ENCODE data around the gene CDC23.

Gene CDC23

DNA sequence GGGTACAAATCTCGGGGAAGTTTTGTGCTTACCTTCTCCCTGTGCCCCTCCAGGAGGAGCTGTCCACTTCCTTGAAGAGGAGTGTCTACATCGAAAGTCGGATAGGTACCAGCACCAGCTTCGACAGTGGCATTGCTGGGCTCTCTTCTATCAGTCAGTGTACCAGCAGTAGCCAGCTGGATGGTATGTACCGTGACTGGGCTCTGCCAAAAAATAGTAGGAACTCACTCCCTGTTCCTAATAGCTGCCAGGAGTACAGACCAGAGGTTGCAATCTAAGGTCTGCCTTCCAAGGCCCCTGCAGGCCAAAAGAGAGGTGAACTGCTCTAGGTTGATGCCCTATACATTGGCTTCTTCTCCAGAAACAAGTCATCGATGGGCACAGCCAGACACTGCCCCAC is 30.3 kb downstream of the CDC23 start:
- no peak overlapping the region for H3K14ac ChIP-seq (ENCODE audit: low read length)
- no peak overlapping the region for H3K18ac ChIP-seq (ENCODE audit: low read length)
- no peak overlapping the region for H2AK5ac ChIP-seq (ENCODE audit: low read depth, low read length)
- no peak overlapping the region for H3K4ac ChIP-seq (ENCODE audit: low read length)
- no peak for DNase-seq (ENCODE audit: low spot score)
- no peaks in the 10 kb centered on the region for H3K9me3 ChIP-seq (replicated peaks in 1 of 2; ENCODE audit: control insufficient read depth in 2 of 2, insufficient read depth in 1 of 2, low read depth in 1 of 2, low read length in 2 of 2)
- peaks cover 52 to 71% of the 10 kb centered on the region in 2 donors for H3K36me3 ChIP-seq (replicated peaks in 1 of 2; ENCODE audit: control insufficient read depth in 2 of 2, insufficient read depth in 2 of 2, low read length in 2 of 2)
- H2AFZ ChIP-seq (ENCODE audit: low read length) = no peak overlapping the region
- no peak overlapping the region for H4K91ac ChIP-seq (ENCODE audit: low read depth, low read length, poor library complexity)
- H3K23ac ChIP-seq (ENCODE audit: low read depth, low read length, poor library complexity) = no peak overlapping the region
- H2BK5ac ChIP-seq (ENCODE audit: low read length) = no peak overlapping the region
- H3K9ac ChIP-seq (ENCODE audit: low read depth, low read length, poor library complexity) = no peak overlapping the region
- H2BK12ac ChIP-seq (ENCODE audit: low read length) = no peak overlapping the region
- WGBS, 2 donors (ENCODE audit: extremely low coverage in 2 of 2, insufficient read length in 2 of 2, insufficient replicate concordance in 1 of 2) = no CpG with 5 or more reads among the region's 6 CpGs
- no peak overlapping the region for H4K8ac ChIP-seq (ENCODE audit: low read depth, low read length)
- no peak overlapping the region for H2BK15ac ChIP-seq (ENCODE audit: low read length)
- no peaks in the 10 kb centered on the region for H3K4me1 ChIP-seq (ENCODE audit: control insufficient read depth in 2 of 2, insufficient read depth in 1 of 2, low read depth in 1 of 2, low read length in 2 of 2)
- H3K4me3 ChIP-seq (ENCODE audit: low read length in 2 of 2) = no peak overlapping the region
- H3K27me3 ChIP-seq (ENCODE audit: control insufficient read depth in 3 of 3, insufficient read depth in 3 of 3, low read depth in 1 of 3, low read length in 3 of 3) = no peaks in the 10 kb centered on the region
- H3K4me2 ChIP-seq (ENCODE audit: insufficient read depth, low read length, poor library complexity, severe bottlenecking) = no peak overlapping the region
- H3K27ac ChIP-seq (replicated peaks; ENCODE audit: low read length) = no peak overlapping the region
- H3K79me1 ChIP-seq (ENCODE audit: low read depth, low read length) = peaks cover 2% of the 10 kb centered on the region
- H2BK120ac ChIP-seq (ENCODE audit: low read depth, low read length) = no peak overlapping the region

DNA sequence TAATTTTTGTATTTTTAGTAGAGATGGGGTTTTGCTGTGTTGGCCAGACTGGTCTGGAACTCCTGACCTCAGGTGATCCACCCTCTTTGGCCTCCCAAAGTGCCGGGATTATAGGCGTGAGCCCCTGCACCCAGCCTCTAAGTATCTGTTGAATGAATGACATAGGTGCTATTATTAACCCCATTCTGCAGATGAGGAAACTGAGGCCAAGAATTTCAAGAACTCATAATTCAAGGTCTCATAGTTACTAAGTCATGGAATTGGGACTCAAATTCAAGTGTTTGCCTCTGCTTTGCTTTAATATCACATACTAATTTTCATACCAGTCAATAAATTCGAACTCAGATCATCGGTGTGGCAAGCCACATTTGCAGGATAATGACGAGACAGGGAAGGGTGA is 32.3 kb downstream of the CDC23 start:
- Histone ChIP-seq H4K91ac (ENCODE audit: low read depth, low read length, poor library complexity) (no peak overlapping the region), H3K9ac (ENCODE audit: low read depth, low read length, poor library complexity) (no peak overlapping the region), H2AK5ac (ENCODE audit: low read depth, low read length) (no peak overlapping the region), H2BK15ac (ENCODE audit: low read length) (no peak overlapping the region), H3K14ac (ENCODE audit: low read length) (no peak overlapping the region), H3K9me3 (replicated peaks in 1 of 2; ENCODE audit: control insufficient read depth in 2 of 2, insufficient read depth in 1 of 2, low read depth in 1 of 2, low read length in 2 of 2) (no peaks in the 10 kb centered on the region), H2AFZ (ENCODE audit: low read length) (no peak overlapping the region), H3K4me1 (ENCODE audit: control insufficient read depth in 2 of 2, insufficient read depth in 1 of 2, low read depth in 1 of 2, low read length in 2 of 2) (peaks cover 0 to 2% of the 10 kb centered on the region in 2 donors), H2BK120ac (ENCODE audit: low read depth, low read length) (no peak overlapping the region), H2BK5ac (ENCODE audit: low read length) (no peak overlapping the region), H3K4me3 (ENCODE audit: low read length in 2 of 2) (no peak overlapping the region), H3K79me1 (ENCODE audit: low read depth, low read length) (peaks cover 2% of the 10 kb centered on the region), H3K23ac (ENCODE audit: low read depth, low read length, poor library complexity) (no peak overlapping the region), H3K27ac (replicated peaks; ENCODE audit: low read length) (no peak overlapping the region), H3K18ac (ENCODE audit: low read length) (no peak overlapping the region), H3K4me2 (ENCODE audit: insufficient read depth, low read length, poor library complexity, severe bottlenecking) (no peak overlapping the region), H3K27me3 (ENCODE audit: control insufficient read depth in 3 of 3, insufficient read depth in 3 of 3, low read depth in 1 of 3, low read length in 3 of 3) (no peaks in the 10 kb centered on the region), H4K8ac (ENCODE audit: low read depth, low read length) (no peak overlapping the region), H3K4ac (ENCODE audit: low read length) (no peak overlapping the region), H2BK12ac (ENCODE audit: low read length) (no peak overlapping the region), H3K36me3 (replicated peaks in 1 of 2; ENCODE audit: control insufficient read depth in 2 of 2, insufficient read depth in 2 of 2, low read length in 2 of 2) (peaks cover 42 to 66% of the 10 kb centered on the region in 2 donors)
- no peak for DNase-seq (ENCODE audit: low spot score)
- no CpG with 5 or more reads among the region's 5 CpGs for WGBS, 2 donors (ENCODE audit: extremely low coverage in 2 of 2, insufficient read length in 2 of 2, insufficient replicate concordance in 1 of 2)

DNA sequence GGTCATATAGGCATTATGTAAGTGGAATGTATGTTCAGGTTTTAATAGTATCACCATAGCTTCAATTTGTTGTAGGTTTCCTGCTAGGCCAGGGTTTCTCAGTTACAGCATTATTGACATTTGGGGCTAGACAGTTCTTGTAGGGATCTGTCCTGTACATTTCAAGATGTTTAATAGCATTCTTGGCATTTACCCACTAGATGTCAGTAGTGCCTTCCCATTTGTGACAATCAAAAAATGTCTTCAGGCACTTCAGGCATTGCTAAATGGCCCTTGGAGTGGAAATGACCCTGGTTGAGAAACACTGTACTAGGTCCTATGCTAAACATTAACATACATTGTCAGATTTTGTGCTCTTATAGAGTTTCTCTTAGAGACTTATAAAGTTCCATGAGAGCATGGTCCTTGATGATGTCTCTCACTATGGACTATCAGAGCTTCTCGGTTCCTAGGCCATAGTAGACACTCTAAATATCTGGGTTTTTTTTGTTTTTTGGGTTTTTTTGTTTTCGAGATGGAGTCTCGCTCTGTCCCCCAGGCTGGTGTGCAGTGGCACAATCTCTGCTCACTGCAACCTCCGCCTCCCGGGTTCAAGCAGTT is 32.8 kb downstream of the CDC23 start:
- Histone ChIP-seq H3K14ac (ENCODE audit: low read length) (no peak overlapping the region), H3K9me3 (replicated peaks in 1 of 2; ENCODE audit: control insufficient read depth in 2 of 2, insufficient read depth in 1 of 2, low read depth in 1 of 2, low read length in 2 of 2) (no peaks in the 10 kb centered on the region), H2AFZ (ENCODE audit: low read length) (no peak overlapping the region), H2BK5ac (ENCODE audit: low read length) (no peak overlapping the region), H3K27ac (replicated peaks; ENCODE audit: low read length) (no peak overlapping the region), H3K23ac (ENCODE audit: low read depth, low read length, poor library complexity) (no peak overlapping the region), H2AK5ac (ENCODE audit: low read depth, low read length) (no peak overlapping the region), H2BK120ac (ENCODE audit: low read depth, low read length) (no peak overlapping the region), H3K4me2 (ENCODE audit: insufficient read depth, low read length, poor library complexity, severe bottlenecking) (peak overlapping the region; percentile 54), H3K9ac (ENCODE audit: low read depth, low read length, poor library complexity) (no peak overlapping the region), H3K4me3 (ENCODE audit: low read length in 2 of 2) (peak overlapping the region; percentile 24 to 93), H3K27me3 (ENCODE audit: control insufficient read depth in 3 of 3, insufficient read depth in 3 of 3, low read depth in 1 of 3, low read length in 3 of 3) (no peaks in the 10 kb centered on the region), H2BK15ac (ENCODE audit: low read length) (no peak overlapping the region), H3K4me1 (ENCODE audit: control insufficient read depth in 2 of 2, insufficient read depth in 1 of 2, low read depth in 1 of 2, low read length in 2 of 2) (peaks cover 0 to 2% of the 10 kb centered on the region in 2 donors), H4K8ac (ENCODE audit: low read depth, low read length) (no peak overlapping the region), H3K18ac (ENCODE audit: low read length) (no peak overlapping the region), H3K4ac (ENCODE audit: low read length) (no peak overlapping the region), H4K91ac (ENCODE audit: low read depth, low read length, poor library complexity) (no peak overlapping the region), H3K79me1 (ENCODE audit: low read depth, low read length) (peaks cover 2% of the 10 kb centered on the region), H3K36me3 (replicated peaks in 1 of 2; ENCODE audit: control insufficient read depth in 2 of 2, insufficient read depth in 2 of 2, low read length in 2 of 2) (peaks cover 40 to 66% of the 10 kb centered on the region in 2 donors), H2BK12ac (ENCODE audit: low read length) (no peak overlapping the region)
- peak; percentile 45 for DNase-seq (ENCODE audit: low spot score)
- no CpG with 5 or more reads among the region's 5 CpGs for WGBS, 2 donors (ENCODE audit: extremely low coverage in 2 of 2, insufficient read length in 2 of 2, insufficient replicate concordance in 1 of 2)

DNA sequence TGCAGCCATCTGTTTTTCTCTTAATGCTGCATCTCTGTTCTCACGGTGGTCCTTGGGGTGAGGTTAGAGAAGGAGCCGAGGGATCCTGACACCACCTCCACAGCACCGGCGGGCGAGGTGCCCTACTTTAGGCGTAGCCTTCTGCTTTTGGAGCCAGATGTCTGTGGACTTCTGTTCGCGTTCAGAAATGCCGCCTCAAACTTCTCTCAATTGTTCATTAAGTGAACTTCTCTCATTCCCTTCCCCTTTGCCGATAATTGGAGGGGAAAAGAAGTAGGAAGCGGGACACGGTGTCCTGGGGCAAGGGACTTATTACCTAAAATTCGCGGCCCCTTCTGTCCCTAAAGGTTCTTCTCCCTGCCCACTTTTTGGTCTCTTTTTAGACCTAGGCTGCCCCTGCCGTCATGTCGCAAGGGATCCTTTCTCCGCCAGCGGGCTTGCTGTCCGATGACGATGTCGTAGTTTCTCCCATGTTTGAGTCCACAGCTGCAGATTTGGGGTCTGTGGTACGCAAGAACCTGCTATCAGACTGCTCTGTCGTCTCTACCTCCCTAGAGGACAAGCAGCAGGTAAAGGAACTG is 33.8 kb downstream of the CDC23 start:
- no peak overlapping the region for H2AK5ac ChIP-seq (ENCODE audit: low read depth, low read length)
- DNase-seq (ENCODE audit: low spot score) = peak; percentile 9

More for the DNA sequence above, 33.8 kb downstream of the CDC23 start:
- no peak overlapping the region for H2BK15ac ChIP-seq (ENCODE audit: low read length)
- peak overlapping the region; percentile 89 to 93 for H3K4me3 ChIP-seq (ENCODE audit: low read length in 2 of 2)
- no peak overlapping the region for H2BK12ac ChIP-seq (ENCODE audit: low read length)
- no CpG with 5 or more reads among the region's 23 CpGs for WGBS, 2 donors (ENCODE audit: extremely low coverage in 2 of 2, insufficient read length in 2 of 2, insufficient replicate concordance in 1 of 2)
- H2BK5ac ChIP-seq (ENCODE audit: low read length) = no peak overlapping the region
- peak overlapping the region; percentile 83 for H2AFZ ChIP-seq (ENCODE audit: low read length)
- no peaks in the 10 kb centered on the region for H3K9me3 ChIP-seq (replicated peaks in 1 of 2; ENCODE audit: control insufficient read depth in 2 of 2, insufficient read depth in 1 of 2, low read depth in 1 of 2, low read length in 2 of 2)
- H4K91ac ChIP-seq (ENCODE audit: low read depth, low read length, poor library complexity) = no peak overlapping the region
- no peaks in the 10 kb centered on the region for H3K27me3 ChIP-seq (ENCODE audit: control insufficient read depth in 3 of 3, insufficient read depth in 3 of 3, low read depth in 1 of 3, low read length in 3 of 3)
- peaks cover 37 to 66% of the 10 kb centered on the region in 2 donors for H3K36me3 ChIP-seq (replicated peaks in 1 of 2; ENCODE audit: control insufficient read depth in 2 of 2, insufficient read depth in 2 of 2, low read length in 2 of 2)
- H3K4me2 ChIP-seq (ENCODE audit: insufficient read depth, low read length, poor library complexity, severe bottlenecking) = peak overlapping the region; percentile 54
- peak overlapping the region; percentile 9 for H3K18ac ChIP-seq (ENCODE audit: low read length)
- H3K23ac ChIP-seq (ENCODE audit: low read depth, low read length, poor library complexity) = no peak overlapping the region
- no peak overlapping the region for H3K14ac ChIP-seq (ENCODE audit: low read length)
- no peak overlapping the region for H3K4ac ChIP-seq (ENCODE audit: low read length)
- no peak overlapping the region for H2BK120ac ChIP-seq (ENCODE audit: low read depth, low read length)
- peak overlapping the region; percentile 61 for H3K27ac ChIP-seq (replicated peaks; ENCODE audit: low read length)
- H4K8ac ChIP-seq (ENCODE audit: low read depth, low read length) = no peak overlapping the region
- H3K79me1 ChIP-seq (ENCODE audit: low read depth, low read length) = peaks cover 2% of the 10 kb centered on the region
- peaks cover 0 to 2% of the 10 kb centered on the region in 2 donors for H3K4me1 ChIP-seq (ENCODE audit: control insufficient read depth in 2 of 2, insufficient read depth in 1 of 2, low read depth in 1 of 2, low read length in 2 of 2)
- peak overlapping the region; percentile 83 for H3K9ac ChIP-seq (ENCODE audit: low read depth, low read length, poor library complexity)
